AG09319 (cell line): ENCODE results near the gene NELL1.

ENCODE experiments used
- DNase-seq: peaks from one replicate; pipeline ENCODE4 v3.0.0-alpha.2; 2010; ENCODE audit warnings: low read depth; ENCODE audit errors: extremely low read depth
- TF ChIP-seq, protein P1 (sequence below): IDR thresholded peaks from 2 replicates; pipeline ENCODE4 v1.5.1; 2011; ENCODE audit warnings: low read depth, mild to moderate bottlenecking, inconsistent platforms, low read length, moderate library complexity

Gene NELL1

DNA sequence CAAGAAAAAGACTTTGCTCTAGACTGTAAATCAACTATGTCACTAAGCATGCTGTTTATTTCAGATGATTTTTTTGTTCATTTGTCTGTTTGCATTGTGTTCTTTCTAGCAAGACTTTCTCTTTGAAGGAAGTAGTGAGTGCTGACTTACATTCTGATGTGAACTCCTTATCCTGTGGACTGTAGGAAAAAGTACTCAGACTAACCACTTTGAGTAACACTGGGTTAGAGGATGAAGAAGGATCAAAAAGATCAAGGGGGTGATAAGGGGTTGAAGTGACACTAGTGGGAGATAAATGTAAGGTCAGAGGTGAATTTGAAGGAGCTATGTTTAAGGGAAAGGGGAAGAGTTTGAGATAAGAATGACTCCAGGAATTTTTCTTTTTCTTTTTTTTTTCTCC is 369.4 kb downstream of the NELL1 start:
- DNase-seq, result no peak
- TF ChIP-seq, protein P1, sequence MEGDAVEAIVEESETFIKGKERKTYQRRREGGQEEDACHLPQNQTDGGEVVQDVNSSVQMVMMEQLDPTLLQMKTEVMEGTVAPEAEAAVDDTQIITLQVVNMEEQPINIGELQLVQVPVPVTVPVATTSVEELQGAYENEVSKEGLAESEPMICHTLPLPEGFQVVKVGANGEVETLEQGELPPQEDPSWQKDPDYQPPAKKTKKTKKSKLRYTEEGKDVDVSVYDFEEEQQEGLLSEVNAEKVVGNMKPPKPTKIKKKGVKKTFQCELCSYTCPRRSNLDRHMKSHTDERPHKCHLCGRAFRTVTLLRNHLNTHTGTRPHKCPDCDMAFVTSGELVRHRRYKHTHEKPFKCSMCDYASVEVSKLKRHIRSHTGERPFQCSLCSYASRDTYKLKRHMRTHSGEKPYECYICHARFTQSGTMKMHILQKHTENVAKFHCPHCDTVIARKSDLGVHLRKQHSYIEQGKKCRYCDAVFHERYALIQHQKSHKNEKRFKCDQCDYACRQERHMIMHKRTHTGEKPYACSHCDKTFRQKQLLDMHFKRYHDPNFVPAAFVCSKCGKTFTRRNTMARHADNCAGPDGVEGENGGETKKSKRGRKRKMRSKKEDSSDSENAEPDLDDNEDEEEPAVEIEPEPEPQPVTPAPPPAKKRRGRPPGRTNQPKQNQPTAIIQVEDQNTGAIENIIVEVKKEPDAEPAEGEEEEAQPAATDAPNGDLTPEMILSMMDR, result no peak

DNA sequence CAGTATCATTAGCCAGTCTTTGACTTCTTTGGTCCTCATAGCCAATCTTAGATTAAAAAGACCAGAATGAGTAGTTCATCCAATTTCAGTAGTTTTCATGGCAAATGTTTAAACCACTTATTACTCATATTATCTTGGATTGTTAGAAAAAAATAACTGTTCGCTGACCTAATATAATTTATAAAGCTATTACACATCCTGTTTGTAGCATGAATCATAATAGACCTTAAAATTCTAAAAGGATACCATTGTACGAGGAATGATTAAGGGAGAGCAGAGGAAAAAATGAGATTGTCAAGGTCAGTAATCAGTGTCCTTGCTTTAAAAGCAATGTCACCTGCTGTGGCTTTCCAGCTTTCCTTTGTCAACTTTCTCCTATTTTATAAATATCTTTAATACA is 371.2 kb downstream of the NELL1 start:
- TF ChIP-seq, protein P1, result no peak

DNA sequence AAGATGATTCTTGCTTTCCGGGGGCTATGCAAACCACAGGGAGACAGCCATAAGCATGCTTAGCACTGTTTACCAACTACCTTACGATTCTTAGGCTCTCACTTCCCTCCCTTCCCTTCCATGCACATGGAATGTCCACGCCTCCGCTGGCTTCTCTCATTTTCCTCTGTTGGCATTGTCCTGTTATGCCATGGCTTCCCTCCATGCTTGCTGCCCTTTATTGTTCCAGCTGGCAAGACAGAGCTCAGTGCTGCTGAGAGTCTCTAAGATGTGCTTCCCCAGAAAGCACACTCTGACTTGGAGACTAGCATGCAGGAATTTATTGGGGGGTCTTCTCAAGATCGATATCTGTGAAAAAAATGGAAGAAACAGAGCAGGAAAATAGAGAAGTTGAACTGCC is 379.2 kb downstream of the NELL1 start:
- TF ChIP-seq, protein P1, result no peak
- DNase-seq, result no peak

More for the DNA sequence above, 371.2 kb downstream of the NELL1 start:
- DNase-seq, result no peak

DNA sequence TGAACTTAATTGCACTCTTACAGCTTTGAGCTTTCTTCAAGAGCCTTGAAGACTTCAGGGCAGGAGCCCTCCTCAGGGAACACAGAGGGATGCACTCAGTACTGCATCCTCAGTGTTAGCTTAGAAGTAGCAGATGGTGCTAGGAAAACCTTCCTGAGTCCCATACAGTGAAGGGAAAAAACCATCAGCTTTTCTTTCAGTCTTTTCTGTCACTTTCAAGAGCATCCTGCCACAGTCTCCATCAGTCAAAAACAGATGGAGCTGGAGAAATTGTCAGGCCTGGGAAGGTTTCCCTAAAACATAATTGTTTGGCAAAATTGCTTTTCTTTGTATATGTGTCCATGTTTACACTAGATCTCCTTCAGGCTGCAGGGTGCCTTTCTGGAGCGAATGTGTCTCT is 384.1 kb downstream of the NELL1 start:
- no peak for DNase-seq
- TF ChIP-seq, protein P1, result no peak

DNA sequence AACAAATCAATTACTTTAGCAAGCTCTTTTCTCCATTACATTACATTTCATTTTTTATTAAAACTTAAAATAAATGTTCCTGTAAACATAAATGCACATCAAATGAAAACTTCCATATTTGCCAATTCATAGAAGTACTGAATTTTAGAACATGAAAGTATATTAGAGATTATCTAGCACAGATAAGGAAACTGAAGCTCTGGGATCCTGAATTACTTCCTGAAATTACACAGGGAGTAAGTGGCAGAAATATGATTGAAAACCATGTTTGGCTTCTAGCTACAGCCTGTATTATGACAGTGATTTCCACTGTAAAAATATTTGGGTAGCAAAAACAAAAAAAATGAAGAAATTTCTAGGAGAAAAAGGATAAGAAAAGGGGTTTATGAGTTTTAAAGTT is 387.3 kb downstream of the NELL1 start:
- TF ChIP-seq, protein P1, result no peak
- no peak for DNase-seq

DNA sequence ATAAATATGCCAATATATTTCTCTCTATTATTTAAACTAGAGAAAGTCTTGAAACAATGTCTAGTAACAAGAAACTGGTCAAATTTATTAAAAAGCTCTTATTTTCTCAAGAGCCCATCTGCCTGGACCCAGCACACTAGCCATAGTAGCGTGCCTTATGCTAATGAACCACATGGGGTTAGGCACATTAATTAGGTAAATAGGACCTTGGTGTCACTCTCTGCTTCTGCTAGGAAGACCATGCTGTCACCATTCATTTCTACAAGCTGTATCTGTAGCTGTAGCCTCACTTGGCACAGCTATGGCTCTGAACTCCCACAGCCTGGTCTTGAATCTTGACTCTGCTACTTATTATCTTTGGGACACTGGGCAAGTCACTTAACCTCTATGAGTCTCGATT is 390.5 kb downstream of the NELL1 start:
- TF ChIP-seq, protein P1, result no peak
- no peak for DNase-seq

GRCh38 chr11:21066030-21066429 is 396.6 kb downstream of the NELL1 start:
- no peak for DNase-seq
- TF ChIP-seq, protein P1, result no peak
